HUDEP-2 (cell line): Measurements from ENCODE around the gene CPEB2.

ENCODE experiments used
- DNase-seq, 76 experiments: peaks; one replicate each; lab custom pipeline; 2025; ENCODE audit not compliant: unreplicated experiment in 76 of 76; lab: John Stamatoyannopoulos, UW

CPEB2 gene

GRCh38 chr4:15007201-15007600 is 4.9 kb downstream of the CPEB2 start:
- no peak for DNase-seq

DNA sequence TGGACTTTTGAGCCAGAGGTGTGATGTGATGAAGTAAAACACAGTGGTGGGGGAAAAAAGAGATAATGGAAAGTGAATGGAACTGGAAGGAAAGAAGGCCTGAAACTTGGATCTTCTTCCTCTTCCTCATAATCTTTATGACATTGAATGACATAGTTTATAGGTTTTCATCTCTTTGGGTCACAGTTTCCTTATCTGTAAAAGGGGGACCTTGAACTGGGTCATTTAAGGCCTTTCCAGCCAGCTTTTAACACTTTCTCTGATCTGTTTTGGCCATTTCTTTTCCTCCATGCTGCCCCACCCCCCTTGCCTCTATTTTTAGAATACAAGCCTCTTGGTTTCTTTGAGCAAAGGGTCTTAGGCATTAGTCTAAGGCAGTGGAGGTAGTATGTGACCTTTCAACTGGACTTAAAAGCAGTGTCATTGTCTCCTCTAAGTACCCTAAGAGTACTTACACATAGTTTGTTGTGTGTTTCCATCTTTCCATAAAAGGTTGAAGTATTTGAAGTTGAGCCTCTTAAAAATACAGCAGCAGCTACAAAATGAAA is 7.8 kb downstream of the CPEB2 start:
- no peak for DNase-seq

GRCh38 chr4:15011166-15011565 is 8.9 kb downstream of the CPEB2 start:
- no peak for DNase-seq

- no peak for DNase-seq
Observed at GRCh38 chr4:15012017-15012788, 9.9 kb downstream of the CPEB2 start.

GRCh38 chr4:15013585-15013984 is 11.3 kb downstream of the CPEB2 start:
- no peak for DNase-seq

DNA sequence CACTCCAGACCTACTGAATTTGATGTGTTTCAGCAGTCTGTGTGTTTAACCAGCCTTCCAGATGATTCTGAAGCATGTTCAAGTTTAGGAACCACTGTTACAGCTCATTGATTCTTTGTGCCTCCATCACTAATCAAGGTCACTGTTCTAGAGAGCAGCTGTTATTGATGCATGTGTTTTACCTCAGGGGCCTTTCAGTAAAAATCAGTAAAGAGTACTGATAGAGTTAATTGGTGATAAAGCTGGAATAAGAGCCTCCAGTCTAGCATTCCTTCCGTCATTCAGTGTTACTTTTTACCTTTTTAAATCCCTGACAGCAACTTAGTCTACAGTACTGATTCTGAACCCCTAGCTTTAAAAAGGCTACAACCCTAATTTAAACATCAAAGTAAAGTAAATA is 12.9 kb downstream of the CPEB2 start:
- DNase-seq, result no peak

- DNase-seq, result no peak
Observed at GRCh38 chr4:15018361-15018760, 16.1 kb downstream of the CPEB2 start.

- DNase-seq, result no peak
Observed at GRCh38 chr4:15020502-15021286, 18.4 kb downstream of the CPEB2 start.

DNA sequence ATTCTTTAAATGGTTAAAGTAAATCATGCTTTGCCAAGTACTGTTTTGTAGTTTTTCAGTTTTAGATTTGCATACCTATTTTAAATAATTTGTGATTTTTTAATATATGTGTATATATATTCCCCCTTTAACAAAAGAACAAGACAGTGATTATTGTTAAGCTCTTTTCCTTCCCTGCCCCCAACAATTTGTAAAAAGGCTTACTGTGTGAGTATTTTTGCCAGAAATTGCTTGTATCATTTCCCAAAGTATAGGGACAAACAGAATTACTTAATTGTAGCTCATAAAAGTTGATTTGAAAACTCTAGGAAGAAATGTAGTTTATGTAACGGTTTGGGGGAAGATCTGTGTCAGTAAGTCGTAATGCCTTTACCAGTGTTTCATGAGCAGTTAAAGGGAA is 19.0 kb downstream of the CPEB2 start:
- no peak for DNase-seq

DNA sequence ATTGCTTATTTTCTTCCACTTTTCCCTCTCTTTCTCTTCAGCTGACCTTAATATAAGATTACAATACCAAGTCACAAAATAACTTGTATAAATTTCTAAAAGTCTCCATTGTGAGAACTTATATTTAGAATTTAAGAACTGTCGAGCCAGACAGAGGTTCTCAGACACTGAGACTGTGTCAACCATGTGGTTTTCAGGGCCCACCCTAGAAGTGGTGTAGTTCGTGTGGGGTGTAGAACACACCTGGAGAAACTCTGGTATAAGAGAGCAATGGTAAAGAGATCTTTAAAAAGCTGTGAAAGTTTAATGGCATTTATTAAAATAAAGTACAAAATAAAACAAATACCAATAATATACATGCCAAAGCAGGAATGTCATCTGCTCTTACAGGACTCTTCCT is 19.7 kb downstream of the CPEB2 start:
- DNase-seq, result no peak

DNA sequence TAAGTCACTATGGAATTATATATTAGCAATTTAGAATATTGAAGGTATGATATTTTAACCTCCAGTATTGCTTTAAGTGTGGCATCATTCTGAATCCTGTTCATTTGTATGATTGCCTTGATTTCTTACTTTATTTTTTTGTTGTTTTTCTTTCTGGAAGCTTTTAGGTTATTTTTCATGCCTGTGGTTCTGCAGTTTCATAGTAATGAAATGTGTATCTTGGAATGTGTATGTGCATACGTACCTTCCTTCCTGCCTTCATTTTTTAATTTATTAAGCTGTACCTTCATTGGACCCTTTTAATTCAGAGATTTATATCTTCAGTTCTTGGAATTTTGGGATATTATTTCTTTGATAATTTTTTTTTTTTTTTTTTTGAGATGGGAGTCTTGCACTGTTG is 22.1 kb downstream of the CPEB2 start:
- no peak for DNase-seq

- DNase-seq, result no peak
Observed at GRCh38 chr4:15025693-15026092, 23.4 kb downstream of the CPEB2 start.

GRCh38 chr4:15027921-15028435 is 25.7 kb downstream of the CPEB2 start:
- no peak for DNase-seq

GRCh38 chr4:15031197-15031596 is 28.9 kb downstream of the CPEB2 start:
- DNase-seq, result no peak

- DNase-seq, result no peak
Observed at GRCh38 chr4:15031993-15032675, 29.9 kb downstream of the CPEB2 start.

- no peak for DNase-seq
Observed at GRCh38 chr4:15034071-15034764, 31.9 kb downstream of the CPEB2 start.

- DNase-seq, result no peak
Observed at GRCh38 chr4:15035159-15035558, 32.9 kb downstream of the CPEB2 start.

DNA sequence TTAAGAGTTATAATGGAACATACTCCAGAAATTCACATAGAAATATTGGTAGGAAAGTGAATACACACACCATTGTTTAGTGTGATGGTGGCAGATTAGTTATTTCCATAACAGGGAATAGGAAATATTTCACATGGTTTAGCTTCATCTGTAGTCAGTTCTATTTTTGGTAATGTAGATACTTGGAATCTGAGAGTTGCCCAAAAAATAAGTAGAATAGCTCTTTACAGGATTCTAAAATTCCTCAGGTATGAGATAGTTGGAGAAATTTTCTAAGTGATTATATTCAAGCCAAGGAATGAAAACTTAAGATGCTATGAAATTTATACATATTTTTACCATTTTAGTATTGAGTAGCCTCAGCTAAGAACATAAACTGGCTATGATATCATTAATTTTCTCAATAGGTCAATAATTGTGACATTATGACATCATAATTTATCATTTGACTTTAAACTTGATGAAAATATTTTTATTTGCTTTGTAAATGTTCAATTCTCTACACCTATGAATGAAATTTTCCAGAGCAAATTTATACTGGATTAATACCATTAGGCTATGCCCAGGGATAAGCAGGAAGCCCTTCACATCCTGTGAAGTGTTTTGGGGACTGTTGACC is 35.8 kb downstream of the CPEB2 start:
- no peak for DNase-seq

- no peak for DNase-seq
Observed at GRCh38 chr4:15040916-15041463, 38.7 kb downstream of the CPEB2 start.
